ENCODE data around the gene PCGF3.
"Not testable (repeated sequence)": the region's sequence is repeated elsewhere in the genome, so short reads cannot be mapped to it uniquely, and the experiment has no call there.

PCGF3 gene

DNA sequence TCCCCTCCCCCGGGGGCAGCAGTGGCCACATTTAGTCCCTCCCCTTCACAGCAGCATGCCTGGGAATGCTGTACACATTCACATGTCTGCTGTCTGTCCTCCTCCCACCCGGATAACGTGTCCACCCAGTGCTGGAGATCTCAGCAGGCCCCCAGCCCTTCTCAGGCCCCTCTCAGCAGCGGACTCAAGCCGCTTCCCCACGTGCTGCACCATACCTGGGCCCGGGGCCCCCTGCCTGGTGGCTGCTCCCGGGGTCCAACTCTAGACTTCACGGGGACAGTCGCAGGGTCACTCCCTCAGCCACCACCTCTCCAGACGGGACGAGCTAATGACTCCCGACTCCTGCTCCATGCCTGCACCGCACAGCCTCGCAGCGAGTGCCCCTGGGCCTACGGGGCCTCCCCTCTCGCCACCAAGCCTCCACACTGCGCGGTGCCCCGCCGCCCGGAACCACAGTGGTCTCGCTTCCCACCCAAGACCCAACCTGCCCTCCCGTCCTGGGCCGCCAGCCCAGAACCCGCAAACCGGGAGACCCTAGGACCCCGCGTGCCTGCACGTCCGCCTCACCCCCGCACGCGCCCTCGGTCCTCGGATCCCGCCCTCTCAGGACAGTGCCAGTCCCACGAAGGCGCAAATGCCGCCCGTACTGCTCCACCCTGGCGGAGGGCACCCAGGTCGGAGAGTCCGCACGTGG, 1.3 kb upstream of the PCGF3 start:
- no peak for TF ChIP-seq EZH2phosphoT487 (IDR thresholded peaks at IDR 0.05; ENCODE audit: low read depth)
- no peak for TF ChIP-seq CTCF (IDR thresholded peaks at IDR 0.05; ENCODE audit: low read depth, low read length)
- Histone ChIP-seq H3K27me3 (ENCODE audit: low read depth, low read length) (no peaks in the 10 kb centered on the region), H3K4me2 (ENCODE audit: low read length) (no peak overlapping the region), H3K4me1 (ENCODE audit: low read length) (peaks cover 21% of the 10 kb centered on the region), H3K27ac (ENCODE audit: low read length) (no peak overlapping the region), H3K79me2 (ENCODE audit: low read length) (peaks cover 36% of the 10 kb centered on the region), H3K9ac (ENCODE audit: low read length) (no peak overlapping the region), H3K36me3 (replicated peaks; ENCODE audit: low read depth, low read length) (peaks cover 11% of the 10 kb centered on the region), H3K9me3 (ENCODE audit: insufficient read depth, low read length) (no peaks in the 10 kb centered on the region), H4K20me1 (ENCODE audit: insufficient read depth, low read length) (peaks cover 15% of the 10 kb centered on the region), H2AFZ (ENCODE audit: low read depth, low read length) (no peak overlapping the region), H3K4me3 (ENCODE audit: low read length) (no peak overlapping the region)

DNA sequence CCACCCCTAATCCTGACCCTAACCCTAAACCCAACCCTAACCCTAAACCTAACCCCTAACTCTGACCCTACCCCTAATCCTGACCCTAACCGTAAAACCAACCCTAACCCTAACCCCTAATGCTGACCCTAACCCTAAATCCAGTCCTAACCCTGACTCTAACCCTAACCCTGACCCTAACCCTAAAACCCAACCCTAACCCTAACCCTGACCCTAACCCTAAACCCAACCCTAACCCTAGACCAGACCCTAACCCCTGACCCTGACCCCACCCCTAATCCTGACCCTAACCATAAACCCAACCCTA, 708 bp upstream of the PCGF3 start:
- H2AFZ ChIP-seq (ENCODE audit: low read depth, low read length): peak overlapping the region; percentile 88; the same call in 1 of the 2 replicates
- no peak overlapping the region for H3K27ac ChIP-seq (ENCODE audit: low read length)
- peaks cover 20% of the 10 kb centered on the region for H4K20me1 ChIP-seq (ENCODE audit: insufficient read depth, low read length)
- H3K27me3 ChIP-seq (ENCODE audit: low read depth, low read length): no peaks in the 10 kb centered on the region
- H3K9ac ChIP-seq (ENCODE audit: low read length): peak overlapping the region; percentile 41; the same call in 1 of the 2 replicates
- H3K4me3 ChIP-seq (ENCODE audit: low read length): peak overlapping the region; percentile 78
- no peaks in the 10 kb centered on the region for H3K9me3 ChIP-seq (ENCODE audit: insufficient read depth, low read length)
- peaks cover 42% of the 10 kb centered on the region for H3K79me2 ChIP-seq (ENCODE audit: low read length)
- peaks cover 17% of the 10 kb centered on the region for H3K36me3 ChIP-seq (replicated peaks; ENCODE audit: low read depth, low read length)
- H3K4me1 ChIP-seq (ENCODE audit: low read length): peaks cover 16% of the 10 kb centered on the region
- H3K4me2 ChIP-seq (ENCODE audit: low read length): peak overlapping the region; percentile 90
- TF ChIP-seq EZH2phosphoT487 (IDR thresholded peaks at IDR 0.05; ENCODE audit: low read depth) (no peak), CTCF (IDR thresholded peaks at IDR 0.05; ENCODE audit: low read depth, low read length) (no peak)

DNA sequence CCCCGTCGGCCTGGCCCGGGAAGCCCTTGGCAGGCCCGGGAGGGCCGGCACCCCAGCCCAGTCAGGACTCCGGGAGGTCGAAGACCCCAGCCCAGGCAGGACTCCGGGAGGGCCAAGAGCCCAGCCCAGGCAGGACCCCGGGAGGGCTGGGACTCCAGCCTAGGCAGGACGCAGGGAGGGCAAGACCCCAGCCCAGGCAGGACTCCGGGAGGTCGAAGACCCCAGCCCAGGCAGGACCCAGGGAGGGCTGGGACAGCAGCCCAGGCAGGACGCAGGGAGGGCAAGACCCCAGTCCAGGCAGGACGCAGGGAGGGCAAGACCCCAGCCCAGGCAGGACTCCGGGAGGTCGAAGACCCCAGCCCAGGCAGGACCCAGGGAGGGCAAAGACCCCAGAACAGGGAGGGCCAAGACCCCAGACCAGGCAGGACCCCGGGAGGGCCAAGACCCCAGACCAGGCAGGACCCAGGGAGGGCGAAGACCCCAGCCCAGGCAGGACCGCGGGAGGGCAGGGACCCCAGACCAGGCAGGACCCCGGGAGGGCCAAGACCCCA, 526 bp downstream of the PCGF3 start:
- H3K4me1 ChIP-seq (ENCODE audit: low read length): peaks cover 11% of the 10 kb centered on the region
- H3K9me3 ChIP-seq (ENCODE audit: insufficient read depth, low read length); H3K27me3 ChIP-seq (ENCODE audit: low read depth, low read length); H2AFZ ChIP-seq (ENCODE audit: low read depth, low read length): not testable (repeated sequence)
- H3K36me3 ChIP-seq (replicated peaks; ENCODE audit: low read depth, low read length): peaks cover 29% of the 10 kb centered on the region
- peak overlapping the region; percentile 76 for H3K4me2 ChIP-seq (ENCODE audit: low read length)
- peaks cover 32% of the 10 kb centered on the region for H4K20me1 ChIP-seq (ENCODE audit: insufficient read depth, low read length)
- H3K4me3 ChIP-seq (ENCODE audit: low read length): peak overlapping the region; percentile 84
- peak overlapping the region; percentile 52 for H3K27ac ChIP-seq (ENCODE audit: low read length)
- H3K79me2 ChIP-seq (ENCODE audit: low read length): peaks cover 54% of the 10 kb centered on the region
- peak overlapping the region; percentile 98 for H3K9ac ChIP-seq (ENCODE audit: low read length)

- Histone ChIP-seq H3K79me2 (ENCODE audit: low read length) (peaks cover 62% of the 10 kb centered on the region), H2AFZ (ENCODE audit: low read depth, low read length) (no peak overlapping the region), H3K9ac (ENCODE audit: low read length) (no peak overlapping the region), H3K4me3 (ENCODE audit: low read length) (peak overlapping the region; percentile 84; the same call in 1 of the 2 replicates), H4K20me1 (ENCODE audit: insufficient read depth, low read length) (peaks cover 33% of the 10 kb centered on the region), H3K4me1 (ENCODE audit: low read length) (peaks cover 11% of the 10 kb centered on the region), H3K9me3 (ENCODE audit: insufficient read depth, low read length) (no peaks in the 10 kb centered on the region), H3K27ac (ENCODE audit: low read length) (no peak overlapping the region), H3K36me3 (replicated peaks; ENCODE audit: low read depth, low read length) (peaks cover 29% of the 10 kb centered on the region), H3K27me3 (ENCODE audit: low read depth, low read length) (no peaks in the 10 kb centered on the region), H3K4me2 (ENCODE audit: low read length) (peak overlapping the region; percentile 76)
- TF ChIP-seq CTCF (IDR thresholded peaks at IDR 0.05; ENCODE audit: low read depth, low read length) (no peak), EZH2phosphoT487 (IDR thresholded peaks at IDR 0.05; ENCODE audit: low read depth) (no peak)
Measured at GRCh38 chr4:706834-707598, 1.4 kb downstream of the PCGF3 start.

Data from OCI-LY3 (cell line).